Breast epithelium (tissue), 3 donors: ENCODE data around the gene HIVEP2.

Experiments used
- CTCF ChIP-seq, 3 donors: fragments of 450-650 bp; IDR thresholded peaks; one replicate each; pipeline ENCODE4 v1.5.1; 2016 to 2017; ENCODE audit warnings: antibody characterized with exemption in 3 of 3, mild to moderate bottlenecking in 3 of 3, moderate library complexity in 3 of 3
- POLR2AphosphoS5 ChIP-seq, 3 donors: sonication (generic); formaldehyde crosslinking; IDR thresholded peaks; one replicate each; pipeline ENCODE4 v1.6.1; 2017; ENCODE audit warnings: antibody characterized with exemption in 3 of 3

GRCh38 chr6:142761756-142762155, 183.2 kb downstream of the HIVEP2 start:
- no peak for TF ChIP-seq POLR2AphosphoS5 (IDR thresholded peaks at IDR 0.05)
- TF ChIP-seq CTCF (IDR thresholded peaks at IDR 0.05) = no peak
